ENCODE data around the gene SMYD5.

GRCh38 chr2:73208258-73208657, 5.8 kb upstream of the SMYD5 start:
- TF ChIP-seq CTCF (IDR thresholded peaks at IDR 0.05 in 8 of 11, conservative IDR thresholded peaks at IDR 0.05 in 3 of 11) (no peak), POLR2A (IDR thresholded peaks at IDR 0.05) (no peak), POLR2AphosphoS5 (IDR thresholded peaks at IDR 0.05) (no peak)
